ENCODE measurements around the gene REELD1. TPM values are rescaled to one million over a fixed set of nuclear protein-coding genes. Genes with fewer than 3 reads are reported as not detected.

REELD1 gene
- total and polyA plus RNA-seq, 9 of the 15 experiments (the other 6 are each of a cell fraction or from before 2014, with no cell fraction given), result not detected

- FAIRE-seq (no peak), ATAC-seq (peak; percentile 34; the same call in 1 of the 3 replicates), DNase-seq (ENCODE audit: extremely low read depth in 1 of 4, low spot score in 3 of 4) (no peak)
- no peaks in the 10 kb centered on the region for H3K79me2 ChIP-seq (ENCODE audit: control insufficient read depth, insufficient read depth, low read length)
- H3K9me3 ChIP-seq (replicated peaks; ENCODE audit: control insufficient read depth, insufficient read depth, low read depth, low read length), result no peaks in the 10 kb centered on the region
- no TSS peak for BruUV-seq (replicated peaks)
- no peak overlapping the region for H3K27ac ChIP-seq (ENCODE audit: extremely low read depth, low read depth, low read length)
- TF ChIP-seq CEBPB (tag; IDR thresholded peaks at IDR 0.05) (peak; percentile 70), E4F1 (CRISPR knock-in tag; IDR thresholded peaks at IDR 0.05; ENCODE audit: borderline replicate concordance) (no peak), ATF3 (IDR thresholded peaks at IDR 0.05) (peak; percentile 87), ATF3 (CRISPR knock-in tag; conservative IDR thresholded peaks at IDR 0.05) (no peak), CEBPG (CRISPR knock-in tag; IDR thresholded peaks at IDR 0.05) (peak; percentile 56; the same call in 1 of the 2 replicates), CEBPG (tag; conservative IDR thresholded peaks at IDR 0.05 in 1 of 2, IDR thresholded peaks at IDR 0.05 in 1 of 2) (peak; percentile 89 to 91), POU5F1 (IDR thresholded peaks at IDR 0.05; ENCODE audit: borderline replicate concordance, low read depth, low read length, partially characterized antibody) (no peak), IRF9 (tag; IDR thresholded peaks at IDR 0.05) (peak; percentile 60; the same call in 1 of the 2 replicates), ZSCAN32 (CRISPR knock-in tag; IDR thresholded peaks at IDR 0.05) (peak; percentile 85)
- TF ChIP-seq, protein P1, sequence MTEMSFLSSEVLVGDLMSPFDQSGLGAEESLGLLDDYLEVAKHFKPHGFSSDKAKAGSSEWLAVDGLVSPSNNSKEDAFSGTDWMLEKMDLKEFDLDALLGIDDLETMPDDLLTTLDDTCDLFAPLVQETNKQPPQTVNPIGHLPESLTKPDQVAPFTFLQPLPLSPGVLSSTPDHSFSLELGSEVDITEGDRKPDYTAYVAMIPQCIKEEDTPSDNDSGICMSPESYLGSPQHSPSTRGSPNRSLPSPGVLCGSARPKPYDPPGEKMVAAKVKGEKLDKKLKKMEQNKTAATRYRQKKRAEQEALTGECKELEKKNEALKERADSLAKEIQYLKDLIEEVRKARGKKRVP (CRISPR knock-in tag; IDR thresholded peaks at IDR 0.05), result peak; percentile 86
- ChIA-PET CTCF (ENCODE audit: low intra/inter-chr PET ratio) (no interaction called here), POLR2A (no interaction called here)
- in situ Hi-C loops (cut with MboI), result no loop called here
- H3K9me1 ChIP-seq (ENCODE audit: control insufficient read depth, insufficient read depth, low read length), result no peaks in the 10 kb centered on the region
- no peak overlapping the region for H3K4me3 ChIP-seq
- H3K36me3 ChIP-seq (ENCODE audit: control insufficient read depth, insufficient read depth, low read length), result no peaks in the 10 kb centered on the region
- no peak overlapping the region for H2AFZ ChIP-seq (ENCODE audit: low read depth, low read length)
- H3K27me3 ChIP-seq (ENCODE audit: control insufficient read depth in 2 of 2, insufficient read depth in 2 of 2, low read length in 2 of 2), result peaks cover 2 to 21% of the 10 kb centered on the region in 2 experiments; a peak in 4 of 5 replicates
- H3K9ac ChIP-seq (ENCODE audit: insufficient read depth in 1 of 2, low read depth in 2 of 2, low read length in 2 of 2), result no peak overlapping the region
- no peak overlapping the region for H3K4me2 ChIP-seq (ENCODE audit: insufficient read depth, low read length)
- H4K20me1 ChIP-seq (replicated peaks; ENCODE audit: control insufficient read depth, insufficient read depth, low read length), result 0 out of 2 replicates have a peak, but pooled peaks cover 2% of the 10 kb centered on the region
- intact Hi-C loops (cut with micrococcal nuclease), result loop anchor here (10.0 kb wide), 1 partner anchor 275 kb away; no protein-coding TSS in a partner anchor
- no peaks in the 10 kb centered on the region for H3K4me1 ChIP-seq (replicated peaks in 1 of 2; ENCODE audit: control insufficient read depth in 2 of 2, insufficient read depth in 2 of 2, low read length in 2 of 2)
Measured at GRCh38 chr4:146229406-146229805, 15.1 kb downstream of the REELD1 start.

Data from K562 (cell line).